Urothelium cell line (cell line): ENCODE results near the gene RERG.
"Not testable (repeated sequence)": the region's sequence is repeated elsewhere in the genome, so short reads cannot be mapped to it uniquely, and the experiment has no call there.

Source experiments
- DNase-seq: peaks from one replicate; pipeline ENCODE4 v3.0.0; 2011; ENCODE audit warnings: low spot score, mixed read lengths
- FAIRE-seq: peaks from 2 replicates; lab custom pipeline; 2011; peaks lifted over from hg19 to GRCh38; lab: Jason Lieb, UNC

RERG gene, protein sequence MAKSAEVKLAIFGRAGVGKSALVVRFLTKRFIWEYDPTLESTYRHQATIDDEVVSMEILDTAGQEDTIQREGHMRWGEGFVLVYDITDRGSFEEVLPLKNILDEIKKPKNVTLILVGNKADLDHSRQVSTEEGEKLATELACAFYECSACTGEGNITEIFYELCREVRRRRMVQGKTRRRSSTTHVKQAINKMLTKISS

GRCh38 chr12:15220915-15221885, at the start of gene RERG:
Gene RERG (minus strand): TSS chr12:15221417. CDS start chr12:15217489, 3,928 bp downstream.
- DNase-seq (no peak), FAIRE-seq (peak; percentile 44)

DNA sequence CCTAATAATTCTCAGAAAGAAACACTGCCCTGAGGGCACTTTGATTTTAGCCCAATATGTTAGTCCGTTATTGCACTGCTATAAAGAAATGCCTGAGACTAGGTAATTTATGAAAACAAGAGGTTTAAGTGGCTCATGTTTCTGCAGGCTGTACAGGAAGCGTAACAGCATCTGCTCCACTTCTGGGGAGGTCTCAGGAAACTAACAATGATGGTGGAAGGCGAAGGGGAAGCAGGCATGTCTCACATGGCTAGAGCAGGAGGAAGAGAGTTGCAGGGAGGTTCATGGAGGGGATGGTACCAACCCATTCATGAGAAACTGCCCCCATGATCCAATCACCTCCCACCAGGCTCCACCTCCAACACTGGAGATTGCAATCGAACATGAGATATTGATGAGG, 49.4 kb upstream of the RERG start:
- peak; percentile 56 for FAIRE-seq
- DNase-seq: no peak

GRCh38 chr12:15268927-15269552, 47.8 kb upstream of the RERG start:
- DNase-seq: peak; percentile 79
- FAIRE-seq: peak; percentile 77

DNA sequence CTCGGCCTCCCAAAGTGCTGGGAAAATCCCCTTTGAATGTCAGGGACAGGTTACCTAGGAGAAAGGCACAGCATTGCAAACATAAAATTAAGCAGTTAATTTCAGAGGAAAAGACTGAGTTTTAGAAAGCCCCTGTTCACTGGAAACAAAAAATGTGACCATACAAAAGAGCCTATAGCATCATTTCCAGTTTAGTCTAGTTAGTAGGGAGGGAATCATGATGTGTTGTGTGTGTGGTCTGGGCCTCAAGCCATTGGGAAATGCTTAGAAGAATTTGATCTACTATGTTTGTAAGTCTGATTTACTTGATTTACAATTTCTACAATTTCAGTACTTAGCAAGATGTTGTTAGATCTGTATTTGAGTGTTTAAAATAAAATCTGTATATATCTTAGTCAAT, 47.1 kb upstream of the RERG start:
- DNase-seq (no peak), FAIRE-seq (no peak)

GRCh38 chr12:15265875-15266274, 44.7 kb upstream of the RERG start:
- FAIRE-seq: no peak
- no peak for DNase-seq

GRCh38 chr12:15256761-15257160, 35.5 kb upstream of the RERG start:
- FAIRE-seq: no peak
- DNase-seq: no peak

DNA sequence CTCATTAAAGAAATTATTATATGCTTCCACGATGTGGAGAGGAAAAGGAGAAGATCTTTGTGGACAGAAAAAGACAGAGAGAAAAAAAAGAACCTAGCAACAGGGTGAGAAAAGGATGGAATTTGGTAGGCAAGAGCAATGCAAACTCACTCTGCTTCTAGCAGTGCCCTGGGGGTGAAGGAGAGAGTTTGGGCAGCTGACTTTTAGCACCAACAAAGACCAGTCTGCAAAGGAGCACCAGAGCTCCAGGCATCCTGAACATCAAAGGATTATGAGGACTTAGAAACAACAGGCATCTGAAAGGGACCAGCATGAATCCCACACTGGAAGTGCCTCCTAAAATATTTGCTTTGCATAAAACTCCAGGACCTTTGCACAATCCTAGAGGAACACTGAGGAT, 32.8 kb upstream of the RERG start:
- DNase-seq (no peak), FAIRE-seq (no peak)

GRCh38 chr12:15244926-15245325, 23.7 kb upstream of the RERG start:
- no peak for DNase-seq
- no peak for FAIRE-seq

DNA sequence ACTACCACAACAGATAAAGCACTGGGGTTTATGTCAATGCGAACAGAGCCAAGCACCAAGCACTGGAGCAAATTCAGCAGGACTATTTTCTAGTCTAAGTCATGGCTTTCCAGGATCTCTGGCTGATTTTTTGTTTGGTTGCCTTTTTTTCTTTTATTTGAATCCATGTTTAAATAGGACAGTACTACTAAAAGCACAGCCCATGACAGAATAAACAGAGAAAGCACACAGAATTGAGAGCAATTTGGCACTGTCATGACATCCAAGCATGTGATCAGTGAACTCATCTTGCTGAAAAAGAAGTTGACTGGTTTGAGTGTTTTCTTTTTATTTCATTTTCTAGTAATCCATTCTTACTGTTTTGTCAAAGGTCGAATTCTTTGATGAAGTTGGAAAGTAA, 23.1 kb upstream of the RERG start:
- FAIRE-seq (no peak), DNase-seq (no peak)

DNA sequence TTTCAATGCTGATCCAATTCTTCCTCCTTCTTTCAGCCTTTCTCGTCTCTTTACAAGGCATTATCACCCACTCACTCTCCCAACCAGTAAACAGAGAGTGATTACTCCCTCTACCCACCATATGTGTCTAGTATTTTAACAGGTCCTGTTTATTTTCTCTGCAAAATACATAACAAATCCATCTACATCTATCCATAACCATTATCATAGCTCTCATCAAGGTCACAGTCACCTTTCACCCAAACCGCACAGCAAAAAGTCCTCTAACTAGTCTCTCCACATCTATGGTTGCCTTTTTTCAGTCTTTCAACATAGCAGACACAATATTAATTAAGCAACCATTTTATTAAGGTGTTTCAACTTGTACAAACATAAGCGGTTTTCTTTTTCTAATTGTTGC, 21.9 kb upstream of the RERG start:
- no peak for FAIRE-seq

GRCh38 chr12:15240898-15241297, 19.7 kb upstream of the RERG start:
- DNase-seq: no peak
- no peak for FAIRE-seq

More for the DNA sequence above, 21.9 kb upstream of the RERG start:
- no peak for DNase-seq

DNA sequence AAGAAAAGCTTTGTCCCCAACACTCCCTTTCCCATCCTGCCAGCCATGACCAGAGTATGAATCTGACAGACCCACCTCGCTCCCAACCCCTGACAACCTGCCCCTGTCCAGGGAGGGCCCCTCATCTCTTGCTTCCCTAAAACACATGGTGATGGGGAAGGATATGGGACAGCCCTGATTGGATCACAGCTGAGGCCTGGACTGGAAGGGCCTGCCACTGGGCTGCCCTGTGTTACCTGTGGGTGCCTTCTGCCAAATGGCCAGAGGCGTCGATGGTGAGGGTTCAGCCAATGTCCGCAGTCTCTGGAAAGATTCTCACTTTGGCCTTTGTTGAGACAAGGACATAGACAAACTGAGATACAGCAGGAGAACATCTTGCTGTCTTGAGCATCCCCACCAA, 13.3 kb upstream of the RERG start:
- DNase-seq (no peak), FAIRE-seq (no peak)

GRCh38 chr12:15234011-15234410, 12.8 kb upstream of the RERG start:
- FAIRE-seq (no peak), DNase-seq (no peak)

- DNase-seq: no peak
- no peak for FAIRE-seq
These were observed 11.7 kb upstream of the RERG start for GRCh38 chr12:15232959-15233358.

GRCh38 chr12:15231493-15231892, 10.3 kb upstream of the RERG start:
- FAIRE-seq (no peak), DNase-seq (no peak)

DNA sequence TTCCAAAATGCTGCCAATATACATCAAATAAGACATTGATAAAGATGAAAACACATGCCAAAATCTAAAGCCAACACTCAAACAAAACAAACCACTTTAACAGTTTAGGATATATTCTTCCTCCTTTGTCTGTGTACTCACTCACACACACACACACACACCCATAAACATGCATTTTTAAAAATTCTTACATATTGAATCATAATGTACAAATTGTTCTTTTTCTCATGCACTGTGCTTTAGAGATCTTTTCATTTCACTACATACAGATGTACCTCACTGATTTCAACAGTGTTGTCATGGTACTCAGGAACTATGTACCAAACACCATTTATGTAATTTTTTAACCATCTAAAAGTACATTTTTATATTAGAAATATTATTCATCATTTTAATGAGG, 9.5 kb upstream of the RERG start:
- DNase-seq: no peak
- no peak for FAIRE-seq

DNA sequence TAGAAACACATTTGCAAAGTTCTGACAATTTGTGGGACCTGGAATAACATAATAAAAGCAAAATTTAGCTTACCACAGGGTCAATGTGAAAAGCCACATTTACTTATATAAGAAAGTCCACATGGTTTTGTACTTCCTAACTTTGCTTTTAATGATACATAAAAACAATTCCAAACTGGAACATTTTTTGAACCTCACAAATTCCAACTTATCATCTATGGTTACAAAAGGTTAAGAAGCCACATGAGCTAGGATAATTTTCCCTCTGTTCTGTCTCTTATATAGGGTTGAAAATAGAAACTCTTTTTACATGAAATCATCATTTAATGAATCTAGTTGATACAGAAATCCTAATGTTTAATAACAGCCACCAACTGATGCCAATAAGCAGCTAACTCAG, 8.9 kb upstream of the RERG start:
- FAIRE-seq: no peak

GRCh38 chr12:15227004-15227679, 5.9 kb upstream of the RERG start:
- DNase-seq: peak; percentile 35
- no peak for FAIRE-seq

More for the DNA sequence above, 8.9 kb upstream of the RERG start:
- no peak for DNase-seq

GRCh38 chr12:15225863-15226218, 4.6 kb upstream of the RERG start:
- FAIRE-seq, DNase-seq: not testable (repeated sequence)

GRCh38 chr12:15225136-15225862, 4.1 kb upstream of the RERG start:
- DNase-seq: no peak
- FAIRE-seq: no peak
